HG02610 (cell line): ENCODE data around the gene FKBP5.
"Not testable (repeated sequence)": the region's sequence is repeated elsewhere in the genome, so short reads cannot be mapped to it uniquely, and the experiment has no call there.

Experiments
- ATAC-seq: cut with Tn5 transposase; IDR thresholded peaks from one replicate; pipeline ENCODE4 v1.9.1; 2021; ENCODE audit warnings: mild to moderate bottlenecking, moderate library complexity; ENCODE audit not compliant: unreplicated experiment

Gene FKBP5

GRCh38 chr6:35724059-35724458 is 35.3 kb upstream of the FKBP5 start:
- ATAC-seq, result no peak

GRCh38 chr6:35723587-35723986 is 34.9 kb upstream of the FKBP5 start:
- no peak for ATAC-seq

- no peak for ATAC-seq
Observed at GRCh38 chr6:35722121-35722761, 33.5 kb upstream of the FKBP5 start.

GRCh38 chr6:35719830-35720733 is 31.4 kb upstream of the FKBP5 start:
- ATAC-seq, result peak; percentile 60

GRCh38 chr6:35719404-35719829 is 30.7 kb upstream of the FKBP5 start:
- ATAC-seq, result peak; percentile 22

- no peak for ATAC-seq
Observed at GRCh38 chr6:35718911-35719381, 30.2 kb upstream of the FKBP5 start.

- no peak for ATAC-seq
Observed at GRCh38 chr6:35718375-35718736, 29.6 kb upstream of the FKBP5 start.

- no peak for ATAC-seq
Observed at GRCh38 chr6:35717449-35718374, 29.0 kb upstream of the FKBP5 start.

- no peak for ATAC-seq
Observed at GRCh38 chr6:35716798-35717197, 28.1 kb upstream of the FKBP5 start.

GRCh38 chr6:35713006-35713767 is 24.5 kb upstream of the FKBP5 start:
- no peak for ATAC-seq

GRCh38 chr6:35711731-35712130 is 23.0 kb upstream of the FKBP5 start:
- ATAC-seq, result no peak

GRCh38 chr6:35710241-35710847 is 21.6 kb upstream of the FKBP5 start:
- no peak for ATAC-seq

GRCh38 chr6:35708585-35708984 is 19.9 kb upstream of the FKBP5 start:
- no peak for ATAC-seq

GRCh38 chr6:35707714-35708407 is 19.1 kb upstream of the FKBP5 start:
- ATAC-seq, result no peak

GRCh38 chr6:35706468-35706867 is 17.8 kb upstream of the FKBP5 start:
- no peak for ATAC-seq

GRCh38 chr6:35703554-35703953 is 14.8 kb upstream of the FKBP5 start:
- no peak for ATAC-seq

GRCh38 chr6:35698858-35699257 is 10.1 kb upstream of the FKBP5 start:
- no peak for ATAC-seq

- ATAC-seq, result not testable (repeated sequence)
Observed at GRCh38 chr6:35698430-35698829, 9.7 kb upstream of the FKBP5 start.

GRCh38 chr6:35694462-35694861 is 5.7 kb upstream of the FKBP5 start:
- no peak for ATAC-seq
